ENCODE data around the gene AARS2. TPM values are rescaled to one million over a fixed set of nuclear protein-coding genes. Genes with fewer than 3 reads are reported as not detected.

The AARS2 gene
- total RNA-seq, 1 experiment from 2014 or later, result 28.9 TPM

GRCh38 chr6:44272999-44273566 is 40.1 kb downstream of the AARS2 start (continued):
- TF ChIP-seq, protein P1, sequence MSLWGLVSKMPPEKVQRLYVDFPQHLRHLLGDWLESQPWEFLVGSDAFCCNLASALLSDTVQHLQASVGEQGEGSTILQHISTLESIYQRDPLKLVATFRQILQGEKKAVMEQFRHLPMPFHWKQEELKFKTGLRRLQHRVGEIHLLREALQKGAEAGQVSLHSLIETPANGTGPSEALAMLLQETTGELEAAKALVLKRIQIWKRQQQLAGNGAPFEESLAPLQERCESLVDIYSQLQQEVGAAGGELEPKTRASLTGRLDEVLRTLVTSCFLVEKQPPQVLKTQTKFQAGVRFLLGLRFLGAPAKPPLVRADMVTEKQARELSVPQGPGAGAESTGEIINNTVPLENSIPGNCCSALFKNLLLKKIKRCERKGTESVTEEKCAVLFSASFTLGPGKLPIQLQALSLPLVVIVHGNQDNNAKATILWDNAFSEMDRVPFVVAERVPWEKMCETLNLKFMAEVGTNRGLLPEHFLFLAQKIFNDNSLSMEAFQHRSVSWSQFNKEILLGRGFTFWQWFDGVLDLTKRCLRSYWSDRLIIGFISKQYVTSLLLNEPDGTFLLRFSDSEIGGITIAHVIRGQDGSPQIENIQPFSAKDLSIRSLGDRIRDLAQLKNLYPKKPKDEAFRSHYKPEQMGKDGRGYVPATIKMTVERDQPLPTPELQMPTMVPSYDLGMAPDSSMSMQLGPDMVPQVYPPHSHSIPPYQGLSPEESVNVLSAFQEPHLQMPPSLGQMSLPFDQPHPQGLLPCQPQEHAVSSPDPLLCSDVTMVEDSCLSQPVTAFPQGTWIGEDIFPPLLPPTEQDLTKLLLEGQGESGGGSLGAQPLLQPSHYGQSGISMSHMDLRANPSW (CRISPR knock-in tag; conservative IDR thresholded peaks at IDR 0.05; ENCODE audit: low read depth), result no peak
- no peak for TF ChIP-seq NR3C1 (CRISPR knock-in tag; conservative IDR thresholded peaks at IDR 0.05; ENCODE audit: low read depth)
- no peak for TF ChIP-seq TCF7 (CRISPR knock-in tag; IDR thresholded peaks at IDR 0.05; ENCODE audit: low read depth)
- TF ChIP-seq ATF2 (CRISPR knock-in tag; IDR thresholded peaks at IDR 0.05; ENCODE audit: borderline replicate concordance, low read depth), result no peak
- TF ChIP-seq ZSCAN18 (CRISPR knock-in tag; IDR thresholded peaks at IDR 0.05), result no peak

GRCh38 chr6:44272529-44272928 is 40.6 kb downstream of the AARS2 start:
- no peak overlapping the region for H3K4me3 Mint-ChIP-seq

More at GRCh38 chr6:44272529-44272928, 40.6 kb downstream of the AARS2 start:
- TF ChIP-seq, protein P2, sequence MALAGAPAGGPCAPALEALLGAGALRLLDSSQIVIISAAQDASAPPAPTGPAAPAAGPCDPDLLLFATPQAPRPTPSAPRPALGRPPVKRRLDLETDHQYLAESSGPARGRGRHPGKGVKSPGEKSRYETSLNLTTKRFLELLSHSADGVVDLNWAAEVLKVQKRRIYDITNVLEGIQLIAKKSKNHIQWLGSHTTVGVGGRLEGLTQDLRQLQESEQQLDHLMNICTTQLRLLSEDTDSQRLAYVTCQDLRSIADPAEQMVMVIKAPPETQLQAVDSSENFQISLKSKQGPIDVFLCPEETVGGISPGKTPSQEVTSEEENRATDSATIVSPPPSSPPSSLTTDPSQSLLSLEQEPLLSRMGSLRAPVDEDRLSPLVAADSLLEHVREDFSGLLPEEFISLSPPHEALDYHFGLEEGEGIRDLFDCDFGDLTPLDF (CRISPR knock-in tag; IDR thresholded peaks at IDR 0.05), result no peak
- no peak for TF ChIP-seq NFE2L1 (CRISPR knock-in tag; IDR thresholded peaks at IDR 0.05)
- TF ChIP-seq, protein P3, sequence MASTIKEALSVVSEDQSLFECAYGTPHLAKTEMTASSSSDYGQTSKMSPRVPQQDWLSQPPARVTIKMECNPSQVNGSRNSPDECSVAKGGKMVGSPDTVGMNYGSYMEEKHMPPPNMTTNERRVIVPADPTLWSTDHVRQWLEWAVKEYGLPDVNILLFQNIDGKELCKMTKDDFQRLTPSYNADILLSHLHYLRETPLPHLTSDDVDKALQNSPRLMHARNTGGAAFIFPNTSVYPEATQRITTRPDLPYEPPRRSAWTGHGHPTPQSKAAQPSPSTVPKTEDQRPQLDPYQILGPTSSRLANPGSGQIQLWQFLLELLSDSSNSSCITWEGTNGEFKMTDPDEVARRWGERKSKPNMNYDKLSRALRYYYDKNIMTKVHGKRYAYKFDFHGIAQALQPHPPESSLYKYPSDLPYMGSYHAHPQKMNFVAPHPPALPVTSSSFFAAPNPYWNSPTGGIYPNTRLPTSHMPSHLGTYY (CRISPR knock-in tag; IDR thresholded peaks at IDR 0.05), result no peak
- TF ChIP-seq NR2C2 (CRISPR knock-in tag; IDR thresholded peaks at IDR 0.05), result no peak
- no peak for TF ChIP-seq FOXK1 (CRISPR knock-in tag; IDR thresholded peaks at IDR 0.05)
- no peak for TF ChIP-seq ZNF121 (CRISPR knock-in tag; IDR thresholded peaks at IDR 0.05)
- TF ChIP-seq SMAD3 (CRISPR knock-in tag; IDR thresholded peaks at IDR 0.05; ENCODE audit: borderline replicate concordance), result no peak
- no peak for TF ChIP-seq GRHL2 (CRISPR knock-in tag; IDR thresholded peaks at IDR 0.05; ENCODE audit: insufficient replicate concordance, severe bottlenecking)
- TF ChIP-seq, protein P4, sequence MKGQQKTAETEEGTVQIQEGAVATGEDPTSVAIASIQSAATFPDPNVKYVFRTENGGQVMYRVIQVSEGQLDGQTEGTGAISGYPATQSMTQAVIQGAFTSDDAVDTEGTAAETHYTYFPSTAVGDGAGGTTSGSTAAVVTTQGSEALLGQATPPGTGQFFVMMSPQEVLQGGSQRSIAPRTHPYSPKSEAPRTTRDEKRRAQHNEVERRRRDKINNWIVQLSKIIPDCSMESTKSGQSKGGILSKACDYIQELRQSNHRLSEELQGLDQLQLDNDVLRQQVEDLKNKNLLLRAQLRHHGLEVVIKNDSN (CRISPR knock-in tag; IDR thresholded peaks at IDR 0.05), result no peak
- no peak for TF ChIP-seq ZNF263 (CRISPR knock-in tag; IDR thresholded peaks at IDR 0.05; ENCODE audit: low read depth)
- no peak for TF ChIP-seq ZMAT4 (CRISPR knock-in tag; IDR thresholded peaks at IDR 0.05)
- TF ChIP-seq TEAD4 (CRISPR knock-in tag; IDR thresholded peaks at IDR 0.05), result no peak
- DNase-seq (ENCODE audit: low spot score), result no peak
- no peaks in the 10 kb centered on the region for H3K9me3 Mint-ChIP-seq
- peaks cover 34% of the 10 kb centered on the region for H3K4me1 Mint-ChIP-seq
- peaks cover 41% of the 10 kb centered on the region for H3K27me3 Mint-ChIP-seq (ENCODE audit: low read depth)
- CTCF ChIA-PET, result interaction anchor here (0.7 to 6.3 kb wide), 3 partner anchors 33 to 66 kb away, joined by 3 to 109 read pairs (median 4); partner anchors contain the start of gene AARS2
- no peak overlapping the region for H3K27ac Mint-ChIP-seq
- H3K36me3 Mint-ChIP-seq, result no peaks in the 10 kb centered on the region
- POLR2A ChIA-PET, result no interaction called here
- no peak for ATAC-seq
